ENCODE results near the gene NPAS3.

NPAS3 gene

GRCh38 chr14:33567731-33568130 lies 629.1 kb downstream of the NPAS3 start:
- TF ChIP-seq CTCF (conservative IDR thresholded peaks at IDR 0.05) = no peak
- peak overlapping the region; percentile 34 for H3K27ac ChIP-seq

- TF ChIP-seq CTCF (conservative IDR thresholded peaks at IDR 0.05) = no peak
- H3K27ac ChIP-seq = no peak overlapping the region
Observed at GRCh38 chr14:33568935-33569579, 630.4 kb downstream of the NPAS3 start.

- no peak for TF ChIP-seq CTCF (conservative IDR thresholded peaks at IDR 0.05)
- H3K27ac ChIP-seq = no peak overlapping the region
Observed at GRCh38 chr14:33569821-33570687, 631.4 kb downstream of the NPAS3 start.

GRCh38 chr14:33570694-33571310 lies 632.1 kb downstream of the NPAS3 start:
- no peak for TF ChIP-seq CTCF (conservative IDR thresholded peaks at IDR 0.05)
- no peak overlapping the region for H3K27ac ChIP-seq

- H3K27ac ChIP-seq = no peak overlapping the region
- no peak for TF ChIP-seq CTCF (conservative IDR thresholded peaks at IDR 0.05)
Observed at GRCh38 chr14:33573301-33573880, 634.7 kb downstream of the NPAS3 start.

- no peak overlapping the region for H3K27ac ChIP-seq
- TF ChIP-seq CTCF (conservative IDR thresholded peaks at IDR 0.05) = no peak
Observed at GRCh38 chr14:33576014-33576413, 637.3 kb downstream of the NPAS3 start.

Data from VCaP (cell line).